HG03025 (cell line): ENCODE results near the gene ZBTB16.

Experiments used
- ATAC-seq: cut with Tn5 transposase; IDR thresholded peaks from one replicate; pipeline ENCODE4 v1.9.1; 2021; ENCODE audit warnings: mild to moderate bottlenecking, moderate library complexity; ENCODE audit not compliant: unreplicated experiment, low FRiP score

Gene ZBTB16

DNA sequence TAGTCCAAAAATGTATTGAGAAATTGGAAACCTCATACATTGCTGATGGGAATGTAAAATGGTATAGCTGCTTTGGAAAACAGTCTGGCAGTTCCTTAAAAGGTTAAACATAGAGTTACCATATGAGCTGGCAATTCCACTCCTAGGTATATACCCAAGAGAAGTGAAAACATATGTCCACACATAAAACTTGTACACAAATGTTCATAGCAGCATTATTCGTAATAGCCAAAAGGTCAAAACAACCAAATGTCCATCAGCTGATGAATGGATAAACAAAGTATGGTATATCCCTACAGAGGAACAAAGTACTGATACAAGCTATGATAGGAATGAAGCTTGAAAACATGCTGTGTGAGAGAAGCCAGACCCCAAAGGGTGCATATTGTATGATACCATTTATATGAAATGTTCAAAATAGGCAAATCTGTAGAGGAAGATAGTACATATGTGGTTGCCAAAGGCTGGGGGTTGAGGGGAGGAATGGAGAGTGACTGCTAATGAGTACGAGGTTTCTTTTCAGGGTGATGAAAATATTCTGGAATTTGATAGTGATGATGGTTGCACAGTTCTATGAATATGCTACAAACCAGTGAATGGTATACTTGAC is 85.8 kb downstream of the ZBTB16 start:
- no peak for ATAC-seq

DNA sequence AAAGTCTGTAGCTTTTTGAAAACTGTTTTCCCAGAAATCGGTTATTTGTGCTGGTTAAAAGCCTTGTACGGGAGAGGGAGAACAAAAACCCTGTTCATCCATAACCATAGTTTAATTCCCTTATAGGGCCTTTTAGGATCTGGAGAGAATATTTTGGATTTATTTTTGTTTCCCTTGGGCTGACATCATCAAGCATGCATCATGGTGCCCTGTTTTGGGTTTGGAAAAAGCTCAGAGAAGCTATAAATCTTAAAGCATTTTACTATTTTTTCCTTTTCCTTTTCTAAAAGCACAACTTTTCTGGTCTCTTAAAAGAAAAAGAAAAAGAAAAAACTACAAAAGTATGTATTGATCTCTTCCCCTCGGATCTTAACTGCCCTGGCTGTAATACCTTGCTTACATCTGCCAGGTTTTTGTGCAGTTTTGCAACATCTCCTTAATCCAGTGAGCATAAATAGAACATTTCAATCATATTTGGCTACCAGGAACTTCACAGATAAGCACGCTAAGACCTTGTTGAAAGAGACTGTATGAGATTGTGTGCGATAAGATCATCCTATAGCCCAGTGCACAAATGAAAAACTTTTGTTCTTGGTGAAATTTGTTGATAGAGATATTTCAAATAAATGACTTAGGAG is 88.0 kb downstream of the ZBTB16 start:
- no peak for ATAC-seq

DNA sequence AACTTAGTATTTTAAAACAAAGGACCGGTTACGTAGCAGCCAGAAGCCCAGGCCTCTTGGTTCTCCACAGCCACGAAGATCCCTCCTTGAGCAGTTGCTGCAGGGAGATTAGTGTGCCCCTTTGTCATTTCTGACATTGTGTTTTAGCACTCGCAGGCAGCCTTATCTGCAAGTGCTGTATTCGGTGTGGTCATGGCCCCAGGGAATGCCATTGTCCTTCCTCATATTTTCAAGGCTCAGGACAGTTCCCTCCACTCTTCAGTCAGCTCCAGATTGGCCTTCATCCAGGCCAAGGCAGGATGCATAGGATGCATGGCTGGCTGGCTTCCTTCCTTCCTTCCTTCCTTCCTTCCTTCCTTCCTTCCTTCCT is 88.5 kb downstream of the ZBTB16 start:
- ATAC-seq, result no peak

- no peak for ATAC-seq
These were observed 90.3 kb downstream of the ZBTB16 start for GRCh38 chr11:114149689-114150407.

DNA sequence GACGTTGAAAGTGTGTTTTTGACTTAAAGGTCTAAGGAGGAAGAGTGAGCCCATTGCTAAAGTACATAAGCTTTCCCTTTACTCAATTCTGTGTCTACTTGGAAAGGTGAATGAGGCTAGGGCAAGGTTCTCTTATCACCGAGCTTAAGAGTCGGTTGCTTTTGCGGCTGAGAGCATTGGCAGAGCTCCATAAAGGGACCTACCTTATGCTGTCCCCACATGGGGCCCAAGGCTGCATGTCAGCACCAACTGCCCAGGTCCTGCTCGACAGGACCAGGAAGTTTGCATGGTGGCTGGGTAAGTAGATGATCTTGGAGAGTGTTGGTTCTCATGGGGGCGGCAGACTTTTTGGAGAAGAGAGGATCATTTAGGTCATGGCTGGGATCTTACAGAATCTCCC is 91.2 kb downstream of the ZBTB16 start:
- no peak for ATAC-seq

DNA sequence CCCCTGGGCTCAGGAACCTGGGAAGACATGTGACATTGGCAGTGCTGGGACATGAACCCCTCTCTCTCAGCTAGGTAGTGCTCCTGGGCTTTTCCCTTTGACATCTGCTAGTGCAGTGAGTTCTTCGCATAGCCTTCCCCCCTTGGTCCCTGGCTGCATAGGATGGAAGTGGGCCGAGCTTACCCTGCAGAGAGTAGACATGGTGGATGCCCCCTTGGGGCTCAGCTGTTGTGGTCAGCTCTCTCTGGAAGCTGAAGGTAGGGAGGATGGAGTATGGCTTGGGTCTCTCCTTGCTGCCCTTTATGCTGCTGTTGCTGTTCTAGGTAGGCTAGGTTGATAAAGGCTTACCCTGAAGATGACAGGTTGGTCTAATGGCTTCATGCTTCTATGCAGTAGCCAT is 92.1 kb downstream of the ZBTB16 start:
- no peak for ATAC-seq

DNA sequence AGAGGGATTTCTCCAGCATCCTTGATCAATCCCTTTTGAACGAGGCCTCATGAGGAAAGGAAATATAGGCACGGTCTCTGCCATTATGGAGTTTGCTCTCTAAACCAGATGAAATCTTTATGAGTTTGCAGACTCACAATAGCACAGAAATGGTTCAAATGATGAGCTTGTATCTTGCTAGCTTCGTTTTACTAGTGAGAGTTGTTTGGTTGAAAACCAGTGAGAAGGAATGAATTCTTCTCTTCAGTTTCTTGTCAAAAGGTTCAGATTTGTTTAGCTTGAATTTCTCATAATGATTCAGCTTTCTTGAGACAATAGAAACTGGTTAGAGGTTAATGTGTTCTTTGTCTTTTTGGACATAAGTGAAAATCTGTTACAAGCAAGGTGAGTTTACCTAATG is 92.7 kb downstream of the ZBTB16 start:
- no peak for ATAC-seq

DNA sequence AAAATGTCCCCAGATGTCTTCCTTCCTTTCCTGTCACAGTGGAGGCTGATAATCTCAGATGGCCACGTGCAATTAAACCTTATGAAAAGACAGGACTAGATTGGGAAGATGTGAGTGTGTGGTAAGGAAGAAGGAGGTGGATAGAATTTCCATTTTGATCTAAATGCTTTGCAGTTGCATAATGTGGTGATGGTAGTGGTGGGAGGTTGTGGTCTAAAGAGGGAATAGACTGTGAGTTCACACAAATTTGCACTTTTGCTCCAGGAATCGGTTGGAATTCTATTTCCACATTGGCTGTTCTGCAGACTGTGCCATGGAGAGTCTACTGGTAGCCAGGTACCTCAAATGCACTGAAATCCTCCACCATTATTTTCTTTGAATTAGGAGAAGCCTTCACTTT is 93.3 kb downstream of the ZBTB16 start:
- no peak for ATAC-seq

- ATAC-seq, result no peak
These were observed 93.7 kb downstream of the ZBTB16 start for GRCh38 chr11:114153224-114153623.

DNA sequence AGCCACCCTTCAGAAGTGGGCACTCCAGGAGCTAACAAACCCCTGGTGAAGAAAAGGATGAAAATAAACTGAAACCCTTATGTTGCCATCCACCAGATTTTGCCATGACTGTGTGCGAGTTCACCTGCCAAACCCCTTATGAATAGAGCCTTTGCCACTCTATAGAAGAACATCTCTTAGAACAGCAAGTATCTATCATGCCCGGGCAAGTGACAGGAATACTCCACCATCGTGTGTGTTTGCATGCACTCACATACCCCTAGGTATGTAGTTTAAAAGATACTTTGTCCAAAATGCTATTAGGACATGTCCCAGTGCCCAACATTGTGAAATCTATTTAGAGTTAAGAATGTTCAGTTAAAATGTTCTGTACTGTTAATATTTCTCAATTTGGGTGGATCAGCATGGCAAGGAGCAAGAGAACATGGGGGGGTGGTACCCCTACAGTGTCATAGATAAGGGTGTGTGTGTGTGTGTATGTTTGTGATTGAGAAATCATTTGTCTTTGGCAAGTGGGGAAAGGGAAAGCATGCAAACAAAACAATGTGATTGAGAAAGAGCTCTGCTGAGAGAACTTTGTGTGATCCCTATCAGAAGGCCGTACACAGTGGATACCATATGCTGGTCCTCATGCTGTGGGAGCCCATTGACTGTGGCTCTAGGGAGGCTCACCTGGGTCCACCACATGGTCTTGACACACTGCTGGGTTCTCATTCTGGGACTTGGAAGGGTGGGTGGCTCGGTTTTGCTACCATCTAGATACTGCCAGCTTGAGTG is 94.9 kb downstream of the ZBTB16 start:
- ATAC-seq, result no peak

GRCh38 chr11:114155116-114155515 is 95.6 kb downstream of the ZBTB16 start:
- no peak for ATAC-seq

- ATAC-seq, result no peak
These were observed 96.6 kb downstream of the ZBTB16 start for GRCh38 chr11:114156131-114156581.

DNA sequence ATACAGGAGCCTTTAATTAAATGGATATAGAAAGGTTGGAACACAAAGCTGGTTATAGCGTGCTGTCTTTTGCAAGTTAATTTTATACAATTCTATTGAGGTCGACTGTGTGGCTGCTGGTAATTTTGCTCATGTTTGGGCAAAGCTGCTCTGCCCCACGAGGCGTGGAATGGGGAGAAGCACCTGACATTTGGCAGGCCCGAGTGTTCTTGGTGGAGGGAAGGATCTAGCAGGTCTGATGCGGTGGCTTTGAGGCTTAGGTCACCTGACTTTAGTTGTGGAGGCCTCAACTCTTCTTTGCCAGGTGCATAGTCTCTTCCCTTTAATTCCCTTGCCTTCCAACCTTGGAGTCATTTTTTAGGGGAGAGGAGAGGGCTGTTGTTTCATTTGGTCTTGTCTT is 97.3 kb downstream of the ZBTB16 start:
- no peak for ATAC-seq

- no peak for ATAC-seq
These were observed 98.1 kb downstream of the ZBTB16 start for GRCh38 chr11:114157476-114158050.

- ATAC-seq, result no peak
These were observed 98.9 kb downstream of the ZBTB16 start for GRCh38 chr11:114158421-114158820.

GRCh38 chr11:114158886-114159285 is 99.4 kb downstream of the ZBTB16 start:
- no peak for ATAC-seq

GRCh38 chr11:114159320-114159719 is 99.8 kb downstream of the ZBTB16 start:
- ATAC-seq, result no peak

DNA sequence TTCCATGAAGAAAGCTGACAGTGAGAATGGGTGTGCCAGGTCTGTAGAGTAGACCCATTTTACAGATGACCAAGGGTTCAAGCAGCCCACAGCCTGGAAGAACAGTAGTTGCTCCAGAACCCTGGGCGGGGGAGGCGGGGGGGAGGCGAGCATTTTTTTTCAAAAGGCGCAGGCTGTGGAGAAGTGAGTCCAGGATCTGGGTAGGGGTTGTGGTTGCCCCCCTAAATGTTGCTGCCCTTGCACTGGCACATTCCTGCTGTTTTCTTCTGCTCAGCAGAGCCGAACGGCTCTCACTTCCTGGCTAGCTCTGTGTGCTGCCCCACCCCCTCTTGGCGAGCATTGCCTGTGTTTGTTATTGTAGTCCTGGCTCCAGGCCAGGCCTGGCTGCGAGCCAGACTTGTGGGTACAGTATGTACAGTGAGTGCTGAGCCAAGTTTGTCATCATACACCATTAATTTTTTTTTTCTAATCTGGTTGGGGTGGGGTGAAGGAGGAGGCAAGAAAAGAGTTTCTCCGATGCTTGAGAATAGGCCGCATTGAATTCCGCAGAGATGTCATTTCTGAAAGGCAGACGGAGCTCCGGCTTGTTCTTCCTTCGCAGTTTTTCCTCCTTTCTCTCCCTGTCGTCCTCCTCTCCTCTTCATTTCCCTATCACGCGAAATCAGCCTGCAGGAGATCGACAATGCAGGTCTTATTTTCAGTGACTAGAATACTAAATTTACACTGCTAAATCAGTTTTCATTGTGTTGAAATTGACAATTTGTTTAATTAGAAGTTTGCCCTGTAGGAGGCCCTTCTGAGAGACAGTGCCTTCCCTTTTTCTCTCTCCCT is 100.5 kb downstream of the ZBTB16 start:
- no peak for ATAC-seq

GRCh38 chr11:114160894-114161293 is 101.4 kb downstream of the ZBTB16 start:
- no peak for ATAC-seq
